Stromal cell of bone marrow (primary cell): ENCODE results near the gene SMAGP.

Source experiments
- DNase-seq: peaks from one replicate; pipeline ENCODE4 v3.0.0-alpha.2; 2012; ENCODE audit warnings: low read depth

The SMAGP gene

DNA sequence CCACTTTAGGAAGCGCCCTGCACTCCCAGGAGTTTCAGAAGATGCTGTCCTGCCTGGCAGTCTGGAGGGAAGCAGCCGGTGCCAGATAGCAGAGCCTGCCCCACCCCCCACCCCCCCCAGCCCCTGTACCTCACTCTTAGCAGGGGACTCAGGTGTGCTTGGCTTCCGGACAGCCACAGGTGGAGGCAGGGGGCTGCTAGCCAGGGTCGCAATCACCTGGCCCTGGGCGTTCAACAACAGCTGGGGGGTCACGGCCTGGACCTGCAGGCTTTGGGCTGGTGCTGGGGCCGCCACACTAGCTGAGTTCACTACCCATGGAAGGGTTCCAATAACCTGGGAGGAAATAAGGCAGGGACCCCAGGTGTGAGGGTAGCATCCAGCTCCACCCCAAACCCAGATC is 74.4 kb downstream of the SMAGP start:
- no peak for DNase-seq
